ENCODE measurements around the gene PTH2. TPM values are rescaled to one million over a fixed set of nuclear protein-coding genes. Genes with fewer than 3 reads are reported as not detected.

Gene PTH2
- total RNA-seq, 2 donors from 2014 or later = not detected

GRCh38 chr19:49431330-49431749 is 8.1 kb upstream of the PTH2 start:
- intact Hi-C loops (cut with DNase I) = no loop called here
- Histone ChIP-seq H3K27me3 (replicated peaks; ENCODE audit: insufficient read depth) (peaks cover 61% of the 10 kb centered on the region), H3K4me3 (no peak overlapping the region), H3K36me3 (no peaks in the 10 kb centered on the region), H3K27ac (no peak overlapping the region), H3K9me3 (no peaks in the 10 kb centered on the region), H3K4me1 (replicated peaks) (no peaks in the 10 kb centered on the region)
- TF ChIP-seq POLR2A (IDR thresholded peaks at IDR 0.05) (no peak), POLR2AphosphoS5 (IDR thresholded peaks at IDR 0.05) (no peak), CTCF (IDR thresholded peaks at IDR 0.05) (no peak)
- 44% methylated on average over 29 of the region's 29 CpGs for WGBS
- no peak for DNase-seq (ENCODE audit: low spot score)

GRCh38 chr19:49430678-49431329 is 7.6 kb upstream of the PTH2 start:
- H3K4me1 ChIP-seq (replicated peaks) = no peaks in the 10 kb centered on the region
- intact Hi-C loops (cut with DNase I) = no loop called here
- no peaks in the 10 kb centered on the region for H3K36me3 ChIP-seq
- H3K9me3 ChIP-seq = no peaks in the 10 kb centered on the region
- no peak for DNase-seq (ENCODE audit: low spot score)
- H3K27ac ChIP-seq = no peak overlapping the region
- no peak for TF ChIP-seq POLR2A (IDR thresholded peaks at IDR 0.05)
- no peak for TF ChIP-seq POLR2AphosphoS5 (IDR thresholded peaks at IDR 0.05)
- no peak for TF ChIP-seq CTCF (IDR thresholded peaks at IDR 0.05)
- 62% methylated on average over 28 of the region's 28 CpGs for WGBS
- H3K4me3 ChIP-seq = no peak overlapping the region
- H3K27me3 ChIP-seq (replicated peaks; ENCODE audit: insufficient read depth) = peaks cover 57% of the 10 kb centered on the region

- H3K4me1 ChIP-seq (replicated peaks) = no peaks in the 10 kb centered on the region
- peaks cover 58% of the 10 kb centered on the region for H3K27me3 ChIP-seq (replicated peaks; ENCODE audit: insufficient read depth)
- TF ChIP-seq POLR2A (IDR thresholded peaks at IDR 0.05) (no peak), POLR2AphosphoS5 (IDR thresholded peaks at IDR 0.05) (no peak), CTCF (IDR thresholded peaks at IDR 0.05) (no peak)
- intact Hi-C loops (cut with DNase I) = no loop called here
- no peak for DNase-seq (ENCODE audit: low spot score)
- WGBS = 64% methylated on average over 7 of the region's 9 CpGs
- H3K9me3 ChIP-seq = no peaks in the 10 kb centered on the region
- no peaks in the 10 kb centered on the region for H3K36me3 ChIP-seq
- no peak overlapping the region for H3K27ac ChIP-seq
- H3K4me3 ChIP-seq = no peak overlapping the region
These were observed 7.0 kb upstream of the PTH2 start for GRCh38 chr19:49430172-49430677.

GRCh38 chr19:49428547-49429451 is 5.6 kb upstream of the PTH2 start:
- TF ChIP-seq POLR2A (IDR thresholded peaks at IDR 0.05) (no peak), CTCF (IDR thresholded peaks at IDR 0.05) (no peak), POLR2AphosphoS5 (IDR thresholded peaks at IDR 0.05) (no peak)
- Histone ChIP-seq H3K27ac (no peak overlapping the region), H3K4me1 (replicated peaks) (no peaks in the 10 kb centered on the region), H3K27me3 (replicated peaks; ENCODE audit: insufficient read depth) (peaks cover 58% of the 10 kb centered on the region), H3K4me3 (no peak overlapping the region), H3K9me3 (no peaks in the 10 kb centered on the region), H3K36me3 (no peaks in the 10 kb centered on the region)
- 18% methylated on average over 29 of the region's 29 CpGs for WGBS
- no peak for DNase-seq (ENCODE audit: low spot score)
- intact Hi-C loops (cut with DNase I) = no loop called here

All from prostate gland (tissue), 2 donors.